WTC11 (cell line): Measurements from ENCODE around the gene MYH16.

Experiments
- AFF4 ChIP-seq: sonication (generic); formaldehyde crosslinking; IDR thresholded peaks from 2 replicates; pipeline ENCODE4 v1.8.1; 2023; ENCODE audit warnings: mild to moderate bottlenecking, missing genetic modification reagents, borderline replicate concordance
- ATF1 ChIP-seq: sonication (generic); formaldehyde crosslinking; IDR thresholded peaks from 2 replicates; pipeline ENCODE4 v1.8.1; 2023; ENCODE audit warnings: mild to moderate bottlenecking, moderate library complexity, missing genetic modification reagents
- ATF2 ChIP-seq: sonication (generic); formaldehyde crosslinking; IDR thresholded peaks from 2 replicates; pipeline ENCODE4 v1.8.1; 2022; ENCODE audit warnings: low read depth, missing genetic modification reagents, borderline replicate concordance
- CBFB ChIP-seq: sonication (generic); formaldehyde crosslinking; IDR thresholded peaks from 2 replicates; pipeline ENCODE4 v1.8.1; 2022; ENCODE audit warnings: mild to moderate bottlenecking, low read depth, missing genetic modification reagents
- CTCF ChIP-seq: fragments of 200-600 bp; IDR thresholded peaks from 2 replicates; pipeline ENCODE4 v1.8.0; 2022; ENCODE audit warnings: antibody characterized with exemption
- EMX1 ChIP-seq: fragments of 250-450 bp; sonication (Bioruptor Pico); IDR thresholded peaks from 2 replicates; pipeline ENCODE4 v1.8.0; 2021; ENCODE audit warnings: mild to moderate bottlenecking
- GTF2I ChIP-seq: fragments of 250-450 bp; sonication (Bioruptor Pico); conservative IDR thresholded peaks from 2 replicates; pipeline ENCODE4 v1.4.0; 2021; ENCODE audit warnings: mild to moderate bottlenecking
- KAT7 ChIP-seq: sonication (generic); formaldehyde crosslinking; IDR thresholded peaks from 2 replicates; pipeline ENCODE4 v1.8.1; 2023; ENCODE audit warnings: missing genetic modification reagents, mild to moderate bottlenecking, borderline replicate concordance
- MAX ChIP-seq: sonication (generic); formaldehyde crosslinking; IDR thresholded peaks from 2 replicates; pipeline ENCODE4 v1.8.0; 2022; ENCODE audit warnings: mild to moderate bottlenecking, missing genetic modification reagents
- ZBTB21 ChIP-seq: sonication (generic); formaldehyde crosslinking; IDR thresholded peaks from 2 replicates; pipeline ENCODE4 v1.8.1; 2023; ENCODE audit warnings: mild to moderate bottlenecking, missing genetic modification reagents, borderline replicate concordance

- no peak for TF ChIP-seq ATF2 (CRISPR knock-in tag)
- no peak for TF ChIP-seq ZBTB21 (CRISPR knock-in tag)
- TF ChIP-seq CBFB (CRISPR knock-in tag), result no peak
- TF ChIP-seq CTCF, result no peak
- no peak for TF ChIP-seq GTF2I (CRISPR knock-in tag)
- TF ChIP-seq AFF4, result no peak
- no peak for TF ChIP-seq KAT7 (CRISPR knock-in tag)
- no peak for TF ChIP-seq EMX1 (CRISPR knock-in tag)
- TF ChIP-seq MAX (CRISPR knock-in tag), result no peak
- no peak for TF ChIP-seq ATF1 (CRISPR knock-in tag)
Measured at GRCh38 chr7:99255463-99255862, 17.2 kb upstream of the MYH16 start.
